Activated CD8-positive, alpha-beta memory T cell treated with anti-CD3 and anti-CD28 coated beads, Interleukin-2, amount 50 U/mL, for 24 hours (primary cell): ENCODE data around the gene PLAAT1.

Source experiments
- DNase-seq: peaks from one replicate; pipeline ENCODE4 v3.0.0-alpha.2; 2020; ENCODE audit errors: extremely low read depth

PLAAT1 gene

DNA sequence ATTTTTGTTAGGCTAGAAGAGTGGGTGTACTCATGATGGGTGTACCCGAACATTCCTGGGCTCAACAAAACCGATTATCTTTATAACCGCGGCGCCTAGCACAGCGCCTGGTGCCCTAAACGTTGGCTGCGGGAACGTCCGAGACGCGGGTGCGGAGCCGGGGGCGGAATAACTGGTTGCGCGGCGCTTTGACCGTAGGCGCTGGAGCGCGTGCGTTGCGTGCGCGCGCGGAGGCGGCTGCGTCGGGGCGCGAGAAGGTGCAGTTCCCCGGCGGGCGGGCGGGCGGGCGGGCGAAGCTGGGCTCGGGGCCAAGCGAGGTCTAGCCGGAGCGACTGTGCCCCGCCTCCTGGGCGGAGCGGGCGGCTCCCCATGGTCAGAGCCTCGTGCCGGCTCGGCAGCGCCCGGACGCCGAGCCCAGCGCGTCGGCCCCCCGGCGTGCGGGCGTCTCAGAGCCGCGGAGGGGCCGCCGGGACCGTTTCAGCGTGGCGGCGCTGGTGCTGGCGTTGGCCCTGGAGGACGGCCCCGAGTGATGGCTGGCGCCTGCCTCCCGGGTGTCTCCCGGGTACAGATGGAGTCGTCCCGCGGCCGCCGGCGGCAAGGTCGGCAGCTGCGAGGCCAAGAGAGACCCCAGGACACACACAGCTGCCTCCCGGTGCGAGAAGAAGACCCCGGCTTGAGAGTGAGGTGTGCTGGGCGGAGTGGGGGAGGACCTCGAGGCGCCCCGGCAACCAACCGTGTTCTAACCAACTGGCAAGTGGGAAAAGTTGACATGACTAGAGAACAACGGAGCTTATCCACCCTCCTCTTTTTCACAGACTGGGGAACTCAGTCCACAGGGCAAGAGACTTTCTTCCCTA is at the start of gene PLAAT1:
TSS of gene PLAAT1 (plus strand) at position 373 of the 857 bp plus-strand sequence. CDS start 14,429 bp downstream, outside the sequence.
- DNase-seq = no peak

DNA sequence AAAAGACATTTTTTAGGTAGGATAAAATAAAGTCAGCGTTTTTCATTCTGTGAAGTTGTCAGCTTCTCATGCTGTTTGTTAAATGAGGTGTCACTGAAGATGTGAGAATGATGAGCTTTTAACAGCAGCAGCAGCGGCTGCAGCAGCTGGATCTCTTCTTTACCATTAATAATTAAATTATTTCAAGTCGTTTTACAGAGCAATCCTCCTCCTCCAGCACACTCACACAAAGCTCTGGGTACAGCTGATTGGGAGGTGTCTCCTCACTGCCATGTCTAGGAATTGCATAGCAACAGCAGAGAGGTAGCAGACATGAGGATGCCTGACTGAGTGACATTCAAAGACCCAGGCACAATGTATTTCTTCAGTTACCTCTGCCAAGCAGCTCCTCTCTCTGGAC is 46.7 kb upstream of the PLAAT1 start:
- DNase-seq = no peak

DNA sequence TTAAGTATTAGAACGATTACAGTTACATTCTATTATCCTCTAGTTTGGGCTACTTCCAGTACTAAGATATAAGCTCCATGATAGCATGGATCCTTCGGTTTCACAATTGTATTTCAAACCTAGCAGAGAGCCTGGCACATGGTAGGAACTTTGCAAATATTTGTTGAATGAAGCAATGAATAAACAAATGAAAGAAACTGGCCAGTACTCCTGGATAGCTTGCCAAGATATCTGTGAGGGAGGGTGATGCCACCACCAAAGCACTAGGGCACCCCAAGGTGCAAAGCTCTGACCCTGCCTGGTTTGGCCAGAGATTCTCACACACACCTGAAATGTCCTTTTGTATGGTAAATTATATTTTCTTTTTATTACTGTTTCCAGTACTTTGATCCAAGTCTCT is 44.3 kb upstream of the PLAAT1 start:
- DNase-seq = no peak

DNA sequence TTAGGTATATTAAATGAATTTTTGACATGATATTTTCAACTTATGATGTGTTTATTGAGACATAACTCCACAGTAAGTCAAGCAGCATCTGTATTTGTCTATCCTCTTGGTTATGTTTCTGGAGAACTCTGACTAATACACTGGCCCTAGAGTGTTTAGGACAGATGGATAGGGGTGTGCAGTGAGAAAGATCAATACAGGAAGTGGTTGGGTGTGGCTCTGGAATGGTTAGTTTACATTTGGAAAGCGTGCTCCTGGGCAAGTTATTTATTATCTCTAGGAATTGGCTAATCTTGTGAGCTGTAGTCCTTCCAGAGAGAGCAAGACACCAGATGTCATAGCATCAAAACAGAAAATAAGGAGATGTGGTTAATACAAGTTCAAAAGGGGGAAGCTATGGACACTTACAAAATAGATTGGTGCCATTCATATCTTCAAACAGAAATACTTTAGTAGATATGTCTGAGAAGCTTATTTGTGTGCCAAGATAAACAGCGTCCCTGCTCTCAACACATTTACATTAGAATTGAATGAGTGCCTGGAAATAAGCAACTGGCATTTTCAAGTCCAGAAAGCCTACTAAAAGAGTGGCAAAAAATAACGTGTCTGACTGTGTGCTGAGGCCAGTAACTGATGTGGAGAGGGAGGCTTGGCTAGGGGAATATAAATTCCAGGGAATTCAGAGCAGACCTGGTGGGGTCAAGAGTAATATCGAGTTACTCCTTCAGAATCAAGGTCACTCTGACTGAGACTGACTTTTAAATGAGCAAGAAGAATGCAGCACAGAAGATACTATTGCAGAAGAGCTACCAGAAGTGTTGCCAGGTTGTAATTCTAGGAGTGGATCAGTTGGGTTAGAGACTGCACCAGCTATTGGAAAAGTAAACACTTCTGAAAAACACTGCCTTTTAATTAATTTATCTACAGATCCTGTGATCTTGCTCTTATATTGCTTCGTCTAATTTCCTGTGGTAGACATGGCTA is 33.4 kb upstream of the PLAAT1 start:
- DNase-seq = no peak

DNA sequence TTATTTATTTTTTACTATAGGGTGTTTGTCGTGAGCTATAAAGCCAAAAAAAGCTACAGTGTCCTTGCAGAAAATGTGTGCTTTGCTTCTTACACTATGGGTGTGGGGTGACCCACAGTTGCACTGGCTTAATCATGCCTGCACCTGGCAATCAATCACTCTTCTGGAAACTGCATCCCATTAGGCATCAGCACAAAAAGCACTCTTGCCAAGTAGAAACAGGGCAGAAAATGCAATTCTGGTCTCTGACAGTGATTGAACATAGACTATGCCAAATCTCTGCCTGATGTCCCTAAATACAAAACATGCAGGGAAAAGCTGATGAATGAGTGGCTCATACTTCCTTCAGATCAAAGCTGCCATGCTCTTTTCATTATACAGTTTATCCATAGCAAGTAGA is 30.4 kb upstream of the PLAAT1 start:
- DNase-seq = no peak

DNA sequence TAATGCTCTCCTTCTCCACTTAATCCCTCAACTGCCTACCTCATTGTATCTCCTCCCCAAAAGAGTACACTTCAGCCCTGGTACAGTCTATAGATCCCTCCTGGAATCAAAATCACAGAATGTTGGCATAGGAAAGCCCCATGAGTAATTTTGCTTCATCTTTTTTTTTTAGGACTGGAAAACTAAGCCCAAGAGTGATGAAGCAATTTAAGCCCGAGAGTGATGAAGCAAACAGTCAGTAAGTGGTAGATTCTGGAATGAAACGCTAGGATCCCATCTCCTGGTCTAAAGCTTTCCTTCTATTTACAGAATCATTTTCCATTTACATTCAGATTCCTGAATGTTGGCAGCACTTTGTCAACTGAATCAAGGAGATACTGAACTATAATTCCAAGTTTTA is 29.8 kb upstream of the PLAAT1 start:
- DNase-seq = no peak

DNA sequence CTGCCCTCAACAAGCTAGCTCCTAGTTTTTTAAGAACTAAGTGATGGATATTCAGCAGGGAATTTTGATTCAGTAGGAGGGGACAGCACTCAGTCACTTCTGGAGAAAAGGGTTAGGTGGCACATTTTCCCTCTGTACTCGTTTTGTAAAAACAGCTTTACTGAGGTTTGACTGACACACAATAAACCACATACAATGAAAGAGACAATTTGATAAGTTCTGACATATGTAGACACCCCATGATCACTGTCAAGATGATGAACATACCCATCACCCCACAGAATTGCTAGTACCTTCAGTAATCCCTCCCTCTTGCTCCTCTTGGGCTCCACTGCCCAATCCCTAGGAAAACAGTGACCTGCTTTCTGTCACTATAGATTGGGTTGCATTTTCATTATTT is 29.0 kb upstream of the PLAAT1 start:
- no peak for DNase-seq

DNA sequence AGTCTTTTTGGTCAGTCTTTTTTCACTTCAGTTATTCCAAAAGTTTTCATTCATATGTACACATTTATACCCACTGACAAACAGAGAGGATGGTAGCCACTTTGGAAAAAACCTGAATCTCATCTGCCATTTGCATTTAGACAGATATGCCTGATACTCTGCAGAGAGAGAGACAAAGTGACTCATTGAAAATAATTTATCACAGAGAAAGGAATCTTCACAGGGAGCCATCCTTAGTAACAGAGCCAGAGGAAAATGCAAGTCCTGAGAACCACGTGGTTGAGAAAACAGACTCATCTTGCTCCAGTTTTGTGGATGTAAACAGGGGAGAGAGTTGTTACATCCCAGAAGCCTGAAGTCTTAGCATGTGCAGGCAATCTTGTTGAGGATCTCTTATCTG is 28.2 kb upstream of the PLAAT1 start:
- DNase-seq = no peak

DNA sequence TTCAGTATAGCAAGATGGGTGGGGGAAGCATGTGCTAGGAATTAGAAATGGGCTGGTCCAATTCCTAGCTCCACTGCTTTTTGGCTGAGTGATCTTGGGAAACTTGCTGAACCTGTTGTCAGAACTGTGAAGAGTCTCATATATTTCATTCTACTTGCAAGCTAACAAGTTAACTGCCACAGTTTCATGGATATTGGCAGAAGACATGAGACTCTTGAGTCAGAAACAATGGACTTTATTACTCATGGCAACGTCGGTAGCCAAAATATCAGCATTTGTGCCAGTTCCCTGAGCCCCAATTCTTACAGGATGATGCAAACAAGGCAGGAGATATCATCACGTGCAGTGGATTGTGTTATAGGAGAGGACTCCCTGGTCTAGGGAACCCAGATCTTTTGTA is 26.6 kb upstream of the PLAAT1 start:
- DNase-seq = no peak

DNA sequence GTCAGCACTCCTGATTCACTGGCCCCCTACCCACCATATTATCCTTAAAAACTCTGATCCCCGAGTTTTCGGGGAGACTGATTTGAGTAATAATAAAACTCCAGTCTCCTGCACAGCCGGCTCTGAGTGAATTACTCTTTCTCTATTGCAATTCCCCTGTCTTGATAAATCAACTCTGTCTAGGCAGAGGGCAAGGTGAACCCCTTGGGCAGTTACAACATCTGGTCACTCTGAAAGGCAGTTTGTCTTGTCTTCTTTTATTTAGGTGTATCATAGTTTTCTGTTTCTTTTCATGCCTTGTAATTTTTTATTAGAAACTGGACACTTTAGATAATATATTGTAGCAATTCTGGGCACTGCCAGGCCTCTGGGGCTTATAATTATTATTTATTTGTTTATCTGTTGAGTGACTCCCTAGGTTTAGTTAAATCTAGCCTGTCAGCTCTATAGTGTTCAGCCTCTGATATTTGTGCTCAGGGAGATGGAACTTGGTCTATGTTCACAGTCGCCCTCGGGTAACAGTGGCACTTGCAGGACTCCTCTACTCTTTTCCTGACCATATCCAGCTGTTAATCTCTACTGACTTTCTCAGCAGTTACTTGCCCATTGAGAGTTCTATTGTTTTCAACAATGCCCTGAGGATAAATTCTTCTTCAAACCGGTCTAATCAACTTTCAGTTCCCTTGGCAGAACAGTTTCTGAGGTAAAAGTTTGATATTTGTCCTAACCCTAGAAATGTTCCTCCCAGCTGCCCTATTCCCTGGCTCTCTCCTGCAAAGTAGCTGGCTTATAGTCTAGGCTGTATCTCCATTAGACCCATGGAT is 15.5 kb upstream of the PLAAT1 start:
- no peak for DNase-seq

DNA sequence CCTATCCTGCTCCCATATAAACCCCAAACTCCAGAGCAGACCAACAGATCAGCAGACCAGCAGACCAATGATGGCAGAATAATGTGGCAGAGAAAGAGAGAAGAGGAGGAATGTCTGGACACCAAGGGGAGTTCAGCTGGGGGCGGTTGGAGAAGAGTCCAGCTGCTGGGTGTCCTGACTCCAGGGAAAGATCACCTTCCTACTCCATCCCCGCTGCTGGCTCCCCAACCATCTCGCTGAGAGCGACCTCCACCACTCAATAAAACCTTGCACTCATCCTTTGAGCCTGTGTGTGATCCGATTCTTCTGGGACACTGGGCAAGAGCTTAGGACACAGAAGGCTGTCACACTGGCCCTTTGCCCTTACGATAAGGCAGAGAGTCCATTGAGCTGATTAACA is 12.8 kb upstream of the PLAAT1 start:
- no peak for DNase-seq

DNA sequence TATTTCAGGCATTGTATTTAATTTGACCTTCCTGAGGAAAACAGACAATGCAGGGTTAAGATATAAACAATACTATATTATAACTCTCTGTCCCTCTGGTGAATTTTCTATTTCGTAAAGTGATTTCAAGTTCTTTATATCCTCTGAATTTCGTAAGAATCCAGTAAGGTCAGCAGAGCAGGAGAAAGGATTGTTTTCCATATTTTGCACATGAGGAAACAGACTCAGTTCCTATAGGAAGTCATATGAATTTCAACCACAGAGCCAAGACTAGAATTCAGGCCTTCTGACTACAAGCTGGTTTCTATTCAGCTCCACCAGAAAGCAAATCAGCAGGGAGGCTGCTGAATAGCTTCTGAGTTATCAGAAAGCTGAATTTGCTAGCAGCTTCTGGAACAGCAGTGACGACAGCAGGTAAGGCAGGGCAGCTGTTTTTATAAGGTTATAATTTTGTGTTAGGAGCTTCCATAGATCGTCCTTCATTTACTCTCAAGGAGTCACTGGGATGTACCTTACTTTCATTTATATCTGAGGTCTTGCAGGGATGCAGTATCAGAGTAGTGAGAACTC is 11.1 kb upstream of the PLAAT1 start:
- no peak for DNase-seq

DNA sequence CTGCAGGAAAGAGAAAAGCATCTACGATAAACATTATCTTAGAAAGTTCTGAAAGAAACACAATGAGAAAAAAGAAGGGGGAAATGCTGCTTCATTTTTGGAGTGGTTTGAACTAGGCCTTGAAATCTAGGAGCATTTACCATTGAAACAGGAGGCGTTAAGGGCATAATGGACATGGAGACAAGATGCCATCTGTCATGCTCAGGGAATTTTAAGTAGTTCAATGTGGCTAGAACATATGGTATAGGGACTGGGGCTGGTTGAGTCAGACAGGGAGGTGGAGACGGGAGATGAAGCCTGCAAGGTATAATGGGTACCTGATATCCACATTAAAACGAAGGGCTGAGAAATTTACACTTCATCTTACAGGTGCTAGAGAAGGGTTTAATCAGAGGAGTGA is 10.4 kb upstream of the PLAAT1 start:
- DNase-seq = no peak

DNA sequence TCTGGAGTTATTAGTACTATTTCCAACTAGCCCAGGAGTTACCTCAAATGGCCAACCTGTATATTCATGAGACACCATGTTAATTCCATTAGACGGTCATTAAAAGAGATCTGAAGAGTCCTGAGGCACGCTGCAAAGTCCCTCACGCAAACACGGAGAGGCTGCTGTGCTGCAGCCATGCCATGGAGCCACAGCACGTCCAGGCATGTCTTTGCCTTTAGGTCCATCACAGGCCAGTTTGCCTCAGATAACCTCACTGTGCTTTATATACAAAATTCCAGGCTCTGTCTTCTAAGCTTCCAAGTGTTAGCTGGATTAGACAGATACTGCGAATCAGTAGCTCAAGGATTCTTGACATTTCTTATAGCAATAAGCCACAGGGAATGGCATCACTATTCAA is 9.8 kb upstream of the PLAAT1 start:
- no peak for DNase-seq

DNA sequence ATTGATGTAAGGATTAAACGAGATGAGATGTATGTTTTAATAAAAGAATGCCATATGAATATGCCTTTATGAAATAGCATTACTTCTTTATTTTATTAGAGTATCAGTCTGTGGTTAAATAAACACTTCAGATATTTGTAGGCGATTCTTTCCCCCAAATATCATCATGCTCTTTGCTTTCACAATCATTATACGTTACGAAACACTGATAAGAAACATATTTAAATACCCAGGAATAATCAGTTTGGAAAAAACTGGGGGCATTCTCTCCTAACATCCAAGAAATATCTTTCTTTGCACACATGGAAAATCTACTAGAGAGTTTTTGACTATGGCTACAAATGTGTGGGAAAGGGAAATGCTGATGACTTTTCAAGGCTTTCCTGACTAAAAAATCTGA is 4.4 kb upstream of the PLAAT1 start:
- DNase-seq = no peak

DNA sequence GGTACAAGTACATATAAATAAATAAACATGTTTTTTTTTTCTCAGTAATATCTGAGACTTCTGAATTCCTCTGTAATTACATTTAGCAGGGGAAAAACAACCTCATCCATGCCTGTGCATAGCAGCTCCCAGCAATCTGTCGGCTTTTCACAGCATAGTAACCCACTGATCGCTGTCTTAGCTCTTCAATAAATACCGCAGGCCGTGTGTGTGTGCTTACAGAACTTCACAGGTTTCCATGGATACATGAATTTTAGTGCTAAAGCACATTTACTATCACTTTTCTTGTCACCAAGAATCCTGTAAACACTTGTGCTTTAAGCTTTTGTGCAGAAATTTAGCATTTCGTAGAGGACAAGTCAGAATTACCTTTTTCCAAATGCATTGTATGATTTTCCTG is 4.0 kb upstream of the PLAAT1 start:
- DNase-seq = no peak

DNA sequence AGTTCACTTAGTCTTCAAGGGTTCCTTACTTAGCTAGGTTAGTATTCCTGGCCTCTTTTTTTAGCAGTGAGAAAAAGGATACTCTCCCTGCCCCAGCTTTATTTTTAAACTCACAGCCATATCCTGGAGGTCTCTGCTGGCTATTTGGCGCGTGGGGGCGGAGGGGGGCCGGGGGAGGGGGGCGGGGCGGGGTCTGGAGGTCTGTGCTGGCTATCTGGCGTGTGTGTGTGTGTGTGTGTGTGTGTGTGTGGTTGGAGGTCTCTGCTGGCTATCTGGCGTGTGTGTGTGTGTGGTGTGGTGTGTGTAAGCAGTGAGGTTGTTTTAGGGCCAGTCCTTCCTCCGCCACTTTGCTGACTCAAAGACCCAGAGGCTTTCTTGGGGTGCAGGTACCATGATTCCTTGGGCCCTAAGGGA is 579 bp upstream of the PLAAT1 start:
- DNase-seq = no peak

DNA sequence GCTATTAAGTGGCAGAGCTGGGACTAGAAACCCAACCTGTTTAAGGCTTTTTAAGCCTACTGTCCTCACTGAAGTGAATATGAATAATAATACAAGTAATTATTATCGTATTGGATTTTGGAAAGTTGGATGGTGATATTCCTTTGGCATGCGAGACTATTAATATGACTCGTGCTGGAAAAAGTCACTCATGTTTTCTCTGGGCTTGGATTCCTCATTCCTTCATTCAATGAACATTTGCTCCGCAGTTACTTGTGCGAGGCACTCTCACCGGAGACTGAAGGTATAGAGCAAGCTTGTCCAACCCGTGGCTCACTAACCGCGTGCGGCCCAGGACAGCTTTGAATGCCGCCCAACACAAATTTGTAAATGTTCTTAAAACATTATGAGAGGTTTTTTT is 694 bp downstream of the PLAAT1 start:
- DNase-seq = no peak

DNA sequence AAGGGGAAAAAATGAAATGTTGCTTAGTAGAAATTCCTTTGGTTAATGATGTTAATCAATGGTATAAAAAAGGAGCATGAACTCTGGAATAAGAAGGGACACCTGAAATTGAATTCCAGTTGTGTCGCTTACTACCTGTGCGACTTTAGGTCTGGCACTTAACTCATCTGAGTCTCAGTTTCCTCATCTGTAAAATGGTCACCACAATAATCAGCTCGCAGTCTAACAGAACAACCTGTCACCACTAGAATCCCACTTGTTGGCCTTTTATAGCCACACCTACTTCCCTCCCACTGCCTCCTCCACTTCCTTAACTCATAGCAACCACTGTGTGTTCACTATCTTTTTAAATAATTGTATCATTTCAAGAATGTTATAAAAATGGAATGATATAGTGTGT is 2.5 kb downstream of the PLAAT1 start:
- no peak for DNase-seq

DNA sequence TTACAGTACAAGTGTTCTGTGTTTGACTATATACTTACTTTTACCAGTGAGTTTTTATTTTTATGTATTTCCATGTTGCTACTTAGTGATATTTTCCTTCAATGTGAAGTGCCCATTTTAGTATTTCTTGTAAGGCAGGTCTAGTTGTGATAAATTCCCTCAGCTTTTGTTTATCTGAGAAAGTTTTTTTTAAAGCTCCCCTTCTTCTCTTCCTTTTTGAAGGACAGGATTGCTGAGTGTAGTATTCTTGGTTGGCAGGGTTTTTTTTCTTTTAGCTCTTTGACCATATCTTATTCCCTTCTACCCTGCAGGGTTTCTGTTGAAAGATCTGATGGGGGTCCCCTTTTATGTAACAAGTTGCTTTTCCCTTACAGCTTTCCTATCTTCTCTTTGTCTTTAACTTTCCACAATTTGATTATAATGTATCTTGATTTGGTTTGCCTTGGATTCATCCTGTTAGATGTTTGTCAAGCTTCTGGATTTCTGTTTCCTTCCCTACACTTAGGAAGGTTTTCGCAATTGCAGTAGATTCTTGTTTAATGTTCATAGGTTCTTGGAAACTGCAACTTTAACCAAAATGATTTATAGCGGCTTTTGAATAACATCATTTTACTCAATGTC is 7.9 kb downstream of the PLAAT1 start:
- no peak for DNase-seq

DNA sequence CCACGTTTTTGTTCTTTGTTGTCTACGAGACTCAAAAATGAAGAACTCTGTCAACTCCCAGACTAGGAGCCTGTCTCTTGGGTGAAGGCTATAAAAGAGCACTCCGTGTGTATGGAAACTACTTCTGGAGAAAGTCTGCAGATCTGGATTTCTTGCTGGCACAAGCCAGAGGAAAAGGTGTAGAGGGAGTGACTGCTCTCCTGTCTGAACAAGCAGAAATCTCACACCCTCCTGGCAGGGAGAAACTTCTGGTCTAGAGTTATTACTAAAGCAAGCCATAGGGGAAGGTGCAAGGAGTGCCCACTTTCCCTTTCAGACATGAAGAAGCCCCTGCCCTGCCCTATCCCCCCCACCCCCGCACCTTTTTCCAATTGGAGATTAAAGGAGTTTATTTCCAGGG is 9.5 kb downstream of the PLAAT1 start:
- DNase-seq = no peak
